ENCODE results near the gene SPCS2. TPM values are rescaled to one million over a fixed set of nuclear protein-coding genes. Genes with fewer than 3 reads are reported as not detected.

The SPCS2 gene
- polyA plus RNA-seq, 1 donor from 2014 or later, result 84.7 TPM

DNA sequence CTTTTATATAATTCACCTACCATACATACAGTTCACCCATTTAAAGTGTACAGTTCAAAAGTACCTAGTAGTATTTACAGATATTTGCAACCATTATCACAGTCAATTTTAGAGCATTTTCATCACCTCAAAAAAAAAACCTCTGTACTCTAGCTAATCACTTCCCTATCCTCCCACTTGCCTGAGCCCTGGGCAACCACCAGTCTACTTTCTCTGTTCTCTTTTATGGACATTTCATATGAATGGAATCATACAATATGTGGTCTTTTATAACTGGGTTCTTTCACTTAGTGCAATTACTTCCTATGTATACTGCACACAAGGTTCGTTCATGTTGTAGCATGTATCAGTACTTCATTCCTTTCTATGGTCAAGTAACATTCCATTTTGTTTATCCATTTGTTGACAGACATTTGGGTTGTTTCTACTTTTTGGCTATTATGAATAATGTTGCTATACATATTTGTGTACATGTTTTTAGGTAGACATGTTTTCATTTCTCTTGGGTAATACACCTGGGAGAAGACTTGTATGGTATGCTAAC, 21.9 kb downstream of the SPCS2 start:
- no peaks in the 10 kb centered on the region for H3F3A ChIP-seq (ENCODE audit: insufficient read depth, low read length, poor library complexity, severe bottlenecking)
- no peak overlapping the region for H3K4me2 ChIP-seq (ENCODE audit: low read length)
- H3K4me3 ChIP-seq (ENCODE audit: low read length), result no peak overlapping the region
- H4K20me1 ChIP-seq (ENCODE audit: insufficient read depth), result no peaks in the 10 kb centered on the region
- no peak overlapping the region for H2AFZ ChIP-seq (ENCODE audit: low read depth, low read length)
- no peaks in the 10 kb centered on the region for H3K9me2 ChIP-seq (ENCODE audit: insufficient read depth, low read length)
- H3K27me3 ChIP-seq (ENCODE audit: insufficient read depth, low read depth, low read length), result no peaks in the 10 kb centered on the region
- no peak overlapping the region for H3K27ac ChIP-seq (ENCODE audit: low read length)
- no peaks in the 10 kb centered on the region for H3K36me3 ChIP-seq (ENCODE audit: insufficient read depth, low read length)
- H3K9me3 ChIP-seq (ENCODE audit: low read length), result no peaks in the 10 kb centered on the region
- no peak overlapping the region for H3K9ac ChIP-seq (ENCODE audit: low read length)
- H3K79me2 ChIP-seq (replicated peaks; ENCODE audit: insufficient read depth, low read length), result no peaks in the 10 kb centered on the region
- TF ChIP-seq MXI1 (conservative IDR thresholded peaks at IDR 0.05; ENCODE audit: poor library complexity, severe bottlenecking) (no peak), RAD21 (conservative IDR thresholded peaks at IDR 0.05) (no peak), EP300 (conservative IDR thresholded peaks at IDR 0.05; ENCODE audit: poor library complexity, severe bottlenecking) (no peak), POLR2AphosphoS5 (IDR thresholded peaks at IDR 0.05) (no peak), EZH2 (IDR thresholded peaks at IDR 0.05; ENCODE audit: borderline replicate concordance, insufficient read depth, low read length, poor library complexity, severe bottlenecking) (no peak), SMC3 (conservative IDR thresholded peaks at IDR 0.05; ENCODE audit: poor library complexity) (no peak), TAF1 (IDR thresholded peaks at IDR 0.05; ENCODE audit: low read depth) (no peak)
- TF ChIP-seq, protein P1, sequence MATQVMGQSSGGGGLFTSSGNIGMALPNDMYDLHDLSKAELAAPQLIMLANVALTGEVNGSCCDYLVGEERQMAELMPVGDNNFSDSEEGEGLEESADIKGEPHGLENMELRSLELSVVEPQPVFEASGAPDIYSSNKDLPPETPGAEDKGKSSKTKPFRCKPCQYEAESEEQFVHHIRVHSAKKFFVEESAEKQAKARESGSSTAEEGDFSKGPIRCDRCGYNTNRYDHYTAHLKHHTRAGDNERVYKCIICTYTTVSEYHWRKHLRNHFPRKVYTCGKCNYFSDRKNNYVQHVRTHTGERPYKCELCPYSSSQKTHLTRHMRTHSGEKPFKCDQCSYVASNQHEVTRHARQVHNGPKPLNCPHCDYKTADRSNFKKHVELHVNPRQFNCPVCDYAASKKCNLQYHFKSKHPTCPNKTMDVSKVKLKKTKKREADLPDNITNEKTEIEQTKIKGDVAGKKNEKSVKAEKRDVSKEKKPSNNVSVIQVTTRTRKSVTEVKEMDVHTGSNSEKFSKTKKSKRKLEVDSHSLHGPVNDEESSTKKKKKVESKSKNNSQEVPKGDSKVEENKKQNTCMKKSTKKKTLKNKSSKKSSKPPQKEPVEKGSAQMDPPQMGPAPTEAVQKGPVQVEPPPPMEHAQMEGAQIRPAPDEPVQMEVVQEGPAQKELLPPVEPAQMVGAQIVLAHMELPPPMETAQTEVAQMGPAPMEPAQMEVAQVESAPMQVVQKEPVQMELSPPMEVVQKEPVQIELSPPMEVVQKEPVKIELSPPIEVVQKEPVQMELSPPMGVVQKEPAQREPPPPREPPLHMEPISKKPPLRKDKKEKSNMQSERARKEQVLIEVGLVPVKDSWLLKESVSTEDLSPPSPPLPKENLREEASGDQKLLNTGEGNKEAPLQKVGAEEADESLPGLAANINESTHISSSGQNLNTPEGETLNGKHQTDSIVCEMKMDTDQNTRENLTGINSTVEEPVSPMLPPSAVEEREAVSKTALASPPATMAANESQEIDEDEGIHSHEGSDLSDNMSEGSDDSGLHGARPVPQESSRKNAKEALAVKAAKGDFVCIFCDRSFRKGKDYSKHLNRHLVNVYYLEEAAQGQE (IDR thresholded peaks at IDR 0.05; ENCODE audit: borderline replicate concordance), result no peak
- TF ChIP-seq, protein P2, sequence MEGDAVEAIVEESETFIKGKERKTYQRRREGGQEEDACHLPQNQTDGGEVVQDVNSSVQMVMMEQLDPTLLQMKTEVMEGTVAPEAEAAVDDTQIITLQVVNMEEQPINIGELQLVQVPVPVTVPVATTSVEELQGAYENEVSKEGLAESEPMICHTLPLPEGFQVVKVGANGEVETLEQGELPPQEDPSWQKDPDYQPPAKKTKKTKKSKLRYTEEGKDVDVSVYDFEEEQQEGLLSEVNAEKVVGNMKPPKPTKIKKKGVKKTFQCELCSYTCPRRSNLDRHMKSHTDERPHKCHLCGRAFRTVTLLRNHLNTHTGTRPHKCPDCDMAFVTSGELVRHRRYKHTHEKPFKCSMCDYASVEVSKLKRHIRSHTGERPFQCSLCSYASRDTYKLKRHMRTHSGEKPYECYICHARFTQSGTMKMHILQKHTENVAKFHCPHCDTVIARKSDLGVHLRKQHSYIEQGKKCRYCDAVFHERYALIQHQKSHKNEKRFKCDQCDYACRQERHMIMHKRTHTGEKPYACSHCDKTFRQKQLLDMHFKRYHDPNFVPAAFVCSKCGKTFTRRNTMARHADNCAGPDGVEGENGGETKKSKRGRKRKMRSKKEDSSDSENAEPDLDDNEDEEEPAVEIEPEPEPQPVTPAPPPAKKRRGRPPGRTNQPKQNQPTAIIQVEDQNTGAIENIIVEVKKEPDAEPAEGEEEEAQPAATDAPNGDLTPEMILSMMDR (IDR thresholded peaks at IDR 0.05; ENCODE audit: poor library complexity, severe bottlenecking), result no peak

DNA sequence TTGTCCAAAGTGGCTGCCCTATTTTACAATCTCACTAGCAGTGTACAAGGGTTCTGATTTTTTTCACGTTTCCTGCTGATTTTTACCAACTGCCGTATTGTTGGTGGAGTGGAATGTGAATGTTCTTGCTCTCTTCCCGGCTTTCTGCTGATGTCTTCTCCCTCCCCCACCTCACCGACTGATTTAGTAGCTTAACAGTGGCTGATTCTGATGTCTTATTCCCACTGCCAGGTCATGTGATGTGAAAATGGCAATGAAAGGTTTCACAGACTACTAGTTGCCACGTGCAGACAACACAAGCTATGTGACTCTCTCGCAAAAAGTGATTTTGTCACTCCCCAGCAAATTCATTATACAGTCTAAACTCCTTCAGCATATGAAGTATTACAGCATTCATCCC, 22.4 kb downstream of the SPCS2 start:
- no peaks in the 10 kb centered on the region for H3K9me3 ChIP-seq (ENCODE audit: low read length)
- no peak overlapping the region for H2AFZ ChIP-seq (ENCODE audit: low read depth, low read length)
- no peak overlapping the region for H3K27ac ChIP-seq (ENCODE audit: low read length)
- no peak overlapping the region for H3K9ac ChIP-seq (ENCODE audit: low read length)
- H3K79me2 ChIP-seq (replicated peaks; ENCODE audit: insufficient read depth, low read length), result no peaks in the 10 kb centered on the region
- no peaks in the 10 kb centered on the region for H3K27me3 ChIP-seq (ENCODE audit: insufficient read depth, low read depth, low read length)
- H3K36me3 ChIP-seq (ENCODE audit: insufficient read depth, low read length), result no peaks in the 10 kb centered on the region
- H4K20me1 ChIP-seq (ENCODE audit: insufficient read depth), result no peaks in the 10 kb centered on the region
- no peak overlapping the region for H3K4me2 ChIP-seq (ENCODE audit: low read length)
- no peaks in the 10 kb centered on the region for H3F3A ChIP-seq (ENCODE audit: insufficient read depth, low read length, poor library complexity, severe bottlenecking)
- TF ChIP-seq RAD21 (conservative IDR thresholded peaks at IDR 0.05), result no peak
- TF ChIP-seq POLR2AphosphoS5 (IDR thresholded peaks at IDR 0.05), result no peak
- H3K4me3 ChIP-seq (ENCODE audit: low read length), result no peak overlapping the region
- H3K9me2 ChIP-seq (ENCODE audit: insufficient read depth, low read length), result no peaks in the 10 kb centered on the region

Data from neural cell (in vitro differentiated cells).